ENCODE data around the gene ATP8B2.
A peak's percentile ranks its signal among the peaks of the same experiment; 100 is the strongest.
"Not testable (repeated sequence)": the region's sequence is repeated elsewhere in the genome, so short reads cannot be mapped to it uniquely, and the experiment has no call there.

The ATP8B2 gene

GRCh38 chr1:154325583-154326545 lies 539 bp downstream of the ATP8B2 start:
- DNase-seq (ENCODE audit: low read depth), result peak; percentile 68

GRCh38 chr1:154326546-154327465 lies 1.5 kb downstream of the ATP8B2 start:
- DNase-seq (ENCODE audit: low read depth), result peak; percentile 82

- no peak for DNase-seq (ENCODE audit: low read depth)
Observed at GRCh38 chr1:154327466-154328317, 2.4 kb downstream of the ATP8B2 start.

GRCh38 chr1:154328318-154329151 lies 3.2 kb downstream of the ATP8B2 start:
- no peak for DNase-seq (ENCODE audit: low read depth)

GRCh38 chr1:154329152-154329521 lies 3.8 kb downstream of the ATP8B2 start:
- DNase-seq (ENCODE audit: low read depth), result no peak

- DNase-seq (ENCODE audit: low read depth), result no peak
Observed at GRCh38 chr1:154329551-154330131, 4.3 kb downstream of the ATP8B2 start.

GRCh38 chr1:154330669-154331068 lies 5.3 kb downstream of the ATP8B2 start:
- no peak for DNase-seq (ENCODE audit: low read depth)

- DNase-seq (ENCODE audit: low read depth), result no peak
Observed at GRCh38 chr1:154334079-154335024, 9.0 kb downstream of the ATP8B2 start.

- no peak for DNase-seq (ENCODE audit: low read depth)
Observed at GRCh38 chr1:154335025-154335714, 9.8 kb downstream of the ATP8B2 start.

GRCh38 chr1:154337253-154337894 lies 12.0 kb downstream of the ATP8B2 start:
- DNase-seq (ENCODE audit: low read depth), result no peak

- no peak for DNase-seq (ENCODE audit: low read depth)
Observed at GRCh38 chr1:154338875-154339274, 13.6 kb downstream of the ATP8B2 start.

- not testable (repeated sequence) for DNase-seq (ENCODE audit: low read depth)
Observed at GRCh38 chr1:154341366-154341765, 16.0 kb downstream of the ATP8B2 start.

- DNase-seq (ENCODE audit: low read depth), result no peak
Observed at GRCh38 chr1:154342132-154342531, 16.8 kb downstream of the ATP8B2 start.

- DNase-seq (ENCODE audit: low read depth), result no peak
Observed at GRCh38 chr1:154342836-154343472, 17.6 kb downstream of the ATP8B2 start.

- no peak for DNase-seq (ENCODE audit: low read depth)
Observed at GRCh38 chr1:154344977-154345837, 19.9 kb downstream of the ATP8B2 start.

GRCh38 chr1:154346276-154346917 lies 21.1 kb downstream of the ATP8B2 start:
- no peak for DNase-seq (ENCODE audit: low read depth)

Measured in GM04503 (cell line).